Measurements from ENCODE around the gene ADAMTSL4. TPM values are rescaled to one million over a fixed set of nuclear protein-coding genes. Genes with fewer than 3 reads are reported as not detected.
"Not testable (repeated sequence)": the region's sequence is repeated elsewhere in the genome, so short reads cannot be mapped to it uniquely, and the experiment has no call there.

Gene ADAMTSL4
- total RNA-seq, 1 donor from 2014 or later, result 12.5 TPM

GRCh38 chr1:150564051-150564991 is 15.1 kb downstream of the ADAMTSL4 start:
- TF ChIP-seq CTCF (conservative IDR thresholded peaks at IDR 0.05), result no peak
- peaks cover 58% of the 10 kb centered on the region for H3K4me1 Mint-ChIP-seq (ENCODE audit: unreplicated experiment)
- H3K27ac Mint-ChIP-seq, result peak overlapping the region; percentile 100
- H3K36me3 Mint-ChIP-seq, result no peaks in the 10 kb centered on the region
- no peaks in the 10 kb centered on the region for H3K9me3 Mint-ChIP-seq
- peak overlapping the region; percentile 96 for H3K4me3 Mint-ChIP-seq
- DNase-seq (ENCODE audit: extremely low spot score, unreplicated experiment), result no peak
- no peaks in the 10 kb centered on the region for H3K27me3 Mint-ChIP-seq

- not testable (repeated sequence) for H3K36me3 Mint-ChIP-seq; DNase-seq (ENCODE audit: extremely low spot score, unreplicated experiment); H3K9me3 Mint-ChIP-seq; H3K27me3 Mint-ChIP-seq
- H3K27ac Mint-ChIP-seq, result peak overlapping the region; percentile 100
- peaks cover 60% of the 10 kb centered on the region for H3K4me1 Mint-ChIP-seq (ENCODE audit: unreplicated experiment)
- H3K4me3 Mint-ChIP-seq, result peak overlapping the region; percentile 4
Measured at GRCh38 chr1:150565240-150565991, 16.2 kb downstream of the ADAMTSL4 start.

DNA sequence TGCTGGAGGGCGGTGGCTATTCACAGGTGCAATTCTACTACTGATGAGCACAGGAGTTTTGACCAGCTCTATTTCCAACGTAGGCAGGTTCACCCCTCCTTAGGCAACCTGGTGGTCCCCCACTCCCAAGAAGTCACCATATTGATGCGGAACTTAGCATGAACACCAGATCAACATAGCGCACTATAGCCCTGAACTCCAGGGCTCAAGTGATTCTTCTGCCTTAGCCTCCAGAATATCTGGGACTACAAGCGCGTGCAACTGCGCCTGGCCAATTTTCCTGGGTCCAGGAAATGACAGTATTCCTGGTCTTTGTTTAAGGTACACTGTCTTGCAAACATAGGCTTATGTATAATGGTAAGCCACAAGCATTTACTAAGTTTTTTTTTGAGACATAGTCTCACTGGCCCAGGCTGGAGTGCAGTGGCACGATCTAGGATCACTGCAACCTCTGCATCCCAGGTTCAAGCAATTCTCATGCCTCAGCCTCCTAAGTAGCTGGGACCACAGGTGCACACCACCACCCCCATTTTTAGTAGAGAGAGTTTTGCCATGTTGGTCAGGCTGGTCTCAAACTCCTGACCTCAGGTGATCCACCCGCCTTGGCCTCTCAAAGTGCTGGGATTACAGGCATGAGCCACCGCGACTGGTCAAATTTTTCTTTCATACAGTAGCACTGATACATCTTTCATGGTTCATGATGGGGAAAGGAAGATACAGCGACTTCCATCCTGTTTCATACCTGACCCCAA is 17.6 kb downstream of the ADAMTSL4 start:
- Mint-ChIP-seq H3K9me3 (no peaks in the 10 kb centered on the region), H3K27me3 (no peaks in the 10 kb centered on the region), H3K36me3 (peaks cover 5% of the 10 kb centered on the region), H3K4me3 (peak overlapping the region; percentile 73), H3K4me1 (ENCODE audit: unreplicated experiment) (peaks cover 57% of the 10 kb centered on the region), H3K27ac (peak overlapping the region; percentile 93)
- no peak for DNase-seq (ENCODE audit: extremely low spot score, unreplicated experiment)
- no peak for TF ChIP-seq CTCF (conservative IDR thresholded peaks at IDR 0.05)

GRCh38 chr1:150567341-150567716 is 18.1 kb downstream of the ADAMTSL4 start:
- Mint-ChIP-seq H3K9me3 (no peaks in the 10 kb centered on the region), H3K4me1 (ENCODE audit: unreplicated experiment) (peaks cover 56% of the 10 kb centered on the region), H3K27ac (peak overlapping the region; percentile 93), H3K27me3 (no peaks in the 10 kb centered on the region), H3K36me3 (peaks cover 6% of the 10 kb centered on the region), H3K4me3 (peak overlapping the region; percentile 73)
- TF ChIP-seq CTCF (conservative IDR thresholded peaks at IDR 0.05), result no peak
- DNase-seq (ENCODE audit: extremely low spot score, unreplicated experiment), result no peak

DNA sequence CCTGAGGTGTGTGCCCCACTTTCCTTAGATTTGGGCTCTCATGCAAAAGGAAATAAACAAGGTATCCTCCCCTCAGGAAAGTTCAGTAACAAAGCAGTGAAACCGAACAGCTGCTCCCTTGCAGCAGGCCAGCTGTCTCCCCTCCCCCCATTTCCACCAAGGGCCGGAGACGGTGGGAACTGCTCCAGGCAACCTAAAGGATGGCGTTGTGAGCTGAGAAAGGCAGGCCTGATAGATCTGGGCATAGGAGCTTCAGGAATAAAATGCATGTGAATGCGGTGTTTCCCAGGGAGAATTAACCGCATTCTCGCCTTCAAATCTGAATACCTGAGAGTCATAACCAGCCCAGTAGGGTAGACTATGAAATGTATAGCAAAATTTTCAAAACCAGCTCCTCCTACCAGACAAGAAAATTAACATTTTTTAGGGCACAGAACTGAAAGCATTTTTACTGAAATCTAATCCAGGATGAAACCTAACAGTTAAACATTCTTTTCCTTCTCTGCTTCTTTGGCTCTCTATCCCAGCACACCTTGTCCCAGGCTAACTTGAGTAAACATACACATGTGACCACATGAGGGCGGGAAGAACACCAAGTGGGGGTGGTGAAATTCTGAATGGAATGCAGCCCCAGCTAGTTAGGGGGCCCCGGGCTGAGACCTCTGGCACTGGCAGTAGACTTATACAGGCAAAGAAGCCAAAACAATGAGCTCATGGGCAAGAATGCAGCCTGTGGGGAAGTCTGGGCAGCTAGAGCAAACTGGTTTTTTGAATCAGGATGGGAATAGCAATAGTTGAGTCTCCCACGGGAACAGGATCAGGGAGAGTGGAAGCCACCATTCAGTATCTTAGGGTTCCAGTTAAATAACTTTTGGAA is 18.7 kb downstream of the ADAMTSL4 start:
- Mint-ChIP-seq H3K4me1 (ENCODE audit: unreplicated experiment) (peaks cover 52% of the 10 kb centered on the region), H3K27me3 (no peaks in the 10 kb centered on the region), H3K27ac (peak overlapping the region; percentile 93), H3K4me3 (peak overlapping the region; percentile 73), H3K9me3 (no peaks in the 10 kb centered on the region), H3K36me3 (peaks cover 12% of the 10 kb centered on the region)
- no peak for TF ChIP-seq CTCF (conservative IDR thresholded peaks at IDR 0.05)
- DNase-seq (ENCODE audit: extremely low spot score, unreplicated experiment), result no peak
